H9 (cell line): ENCODE results near the gene SLC10A3. TPM values are rescaled to one million over a fixed set of nuclear protein-coding genes. Genes with fewer than 3 reads are reported as not detected.

Experiments
- DNase-seq: peaks from one replicate; pipeline ENCODE4 v3.0.0-alpha.2; 2017
- H2AFZ ChIP-seq: one replicate; pipeline ENCODE4 v1.6.1; 2013; ENCODE audit warnings: mild to moderate bottlenecking, low read length, control low read depth, moderate library complexity
- H2AK5ac ChIP-seq: 2 replicates; pipeline ENCODE4 v1.6.1; 2013; ENCODE audit warnings: low read length, control low read depth, mixed read lengths; ENCODE audit not compliant: insufficient read length
- H2BK120ac ChIP-seq: one replicate; pipeline ENCODE4 v1.6.1; 2013; ENCODE audit warnings: low read depth, mild to moderate bottlenecking, low read length, control low read depth, inconsistent platforms; ENCODE audit not compliant: poor library complexity, severe bottlenecking
- H2BK12ac ChIP-seq: 2 replicates; pipeline ENCODE4 v1.6.1; 2013; ENCODE audit warnings: low read length, control low read depth, mixed read lengths, low read depth; ENCODE audit not compliant: insufficient read length
- H2BK15ac ChIP-seq: 2 replicates; pipeline ENCODE4 v1.6.1; 2013; ENCODE audit warnings: low read depth, low read length, control low read depth
- H2BK20ac ChIP-seq: one replicate; pipeline ENCODE4 v1.6.1; 2013; ENCODE audit warnings: low read depth, mild to moderate bottlenecking, low read length, control low read depth, inconsistent platforms; ENCODE audit not compliant: poor library complexity, severe bottlenecking
- H2BK5ac ChIP-seq: 2 replicates; pipeline ENCODE4 v1.6.1; 2013; ENCODE audit warnings: low read length, control low read depth, mixed read lengths; ENCODE audit not compliant: insufficient read length
- H3K14ac ChIP-seq: 2 replicates; pipeline ENCODE4 v1.6.1; 2013; ENCODE audit warnings: low read length, control low read depth; ENCODE audit not compliant: insufficient read depth
- H3K18ac ChIP-seq: 2 replicates; pipeline ENCODE4 v1.6.1; 2013; ENCODE audit warnings: low read depth, mild to moderate bottlenecking, mixed read lengths, low read length, control low read depth; ENCODE audit not compliant: insufficient read length
- H3K23ac ChIP-seq: 2 replicates; pipeline ENCODE4 v1.6.1; 2013; ENCODE audit warnings: low read length, control low read depth, mixed read lengths, low read depth; ENCODE audit not compliant: insufficient read length
- H3K23me2 ChIP-seq: 2 replicates; pipeline ENCODE4 v1.6.1; 2013; ENCODE audit warnings: low read depth, mild to moderate bottlenecking, mixed read lengths, low read length, control low read depth; ENCODE audit not compliant: insufficient read length, poor library complexity, severe bottlenecking
- H3K27ac ChIP-seq: 2 replicates; pipeline ENCODE4 v1.5.1; 2013; ENCODE audit warnings: low read length, control low read depth, mixed read lengths, low read depth; ENCODE audit not compliant: insufficient read length
- H3K27me3 ChIP-seq: 2 replicates; pipeline ENCODE4 v1.6.1; 2013; ENCODE audit warnings: low read length, control low read depth, inconsistent platforms; ENCODE audit not compliant: insufficient read depth
- H3K4ac ChIP-seq: 2 replicates; pipeline ENCODE4 v1.6.1; 2013; ENCODE audit warnings: low read depth, mild to moderate bottlenecking, control low read depth, inconsistent platforms, low read length, moderate library complexity
- H3K4me1 ChIP-seq: 2 replicates; pipeline ENCODE4 v1.6.1; 2013; ENCODE audit warnings: low read length, control low read depth, inconsistent platforms; ENCODE audit not compliant: insufficient read depth
- H3K4me2 ChIP-seq: 2 replicates; pipeline ENCODE4 v1.6.1; 2013; ENCODE audit warnings: low read length, control low read depth, mixed read lengths; ENCODE audit not compliant: insufficient read length, insufficient read depth
- H3K56ac ChIP-seq: 2 replicates; pipeline ENCODE4 v1.6.1; 2013; ENCODE audit warnings: low read depth, mild to moderate bottlenecking, mixed read lengths, low read length, control low read depth; ENCODE audit not compliant: insufficient read length
- H3K79me1 ChIP-seq: 2 replicates; pipeline ENCODE4 v1.6.1; 2013; ENCODE audit warnings: low read depth, mild to moderate bottlenecking, moderate library complexity, low read length, control low read depth, inconsistent platforms; ENCODE audit not compliant: insufficient read depth, poor library complexity, severe bottlenecking
- H3K79me2 ChIP-seq: 2 replicates; pipeline ENCODE4 v1.6.1; 2013; ENCODE audit warnings: low read length, control low read depth, inconsistent platforms; ENCODE audit not compliant: insufficient read depth
- H3K9ac ChIP-seq: 2 replicates; pipeline ENCODE4 v1.6.1; 2013; ENCODE audit warnings: low read length, control low read depth, mixed read lengths; ENCODE audit not compliant: insufficient read length; ENCODE audit errors: extremely low read depth
- H3K9me3 ChIP-seq: one replicate; pipeline ENCODE4 v1.6.1; 2013; ENCODE audit warnings: low read depth, low read length, inconsistent platforms; ENCODE audit not compliant: control insufficient read depth
- H3T11ph ChIP-seq: one replicate; pipeline ENCODE4 v1.6.1; 2013; ENCODE audit warnings: mild to moderate bottlenecking, low read length, control low read depth, inconsistent platforms
- H4K20me1 ChIP-seq: one replicate; pipeline ENCODE4 v1.6.1; 2013; ENCODE audit not compliant: control insufficient read depth, insufficient read length, insufficient read depth
- H4K5ac ChIP-seq: 2 replicates; pipeline ENCODE4 v1.6.1; 2013; ENCODE audit warnings: low read depth, mild to moderate bottlenecking, mixed read lengths, low read length, control low read depth; ENCODE audit not compliant: insufficient read length
- H4K8ac ChIP-seq: replicated peaks from 2 replicates; pipeline ENCODE4 v1.6.1; 2013; ENCODE audit warnings: low read length, control low read depth, mixed read lengths, low read depth; ENCODE audit not compliant: insufficient read length
- H4K91ac ChIP-seq: 2 replicates; pipeline ENCODE4 v1.6.1; 2013; ENCODE audit warnings: low read depth, mild to moderate bottlenecking, moderate library complexity, mixed read lengths, low read length, control low read depth; ENCODE audit not compliant: insufficient read length
- H3K27ac Mint-ChIP-seq, 3 experiments: 2 replicates in 2 of 3; 3 replicates in 1 of 3; pipeline ENCODE4 v1.8.0; 2020 to 2021; ENCODE audit warnings: mixed read lengths in 3 of 3, mild to moderate bottlenecking in 1 of 3, moderate library complexity in 1 of 3
- H3K27me3 Mint-ChIP-seq: 2 replicates; pipeline ENCODE4 v1.8.0; 2021; ENCODE audit warnings: low read depth, mild to moderate bottlenecking, moderate library complexity, mixed read lengths
- H3K36me3 Mint-ChIP-seq, 3 experiments: 2 replicates in 2 of 3; 3 replicates in 1 of 3; pipeline ENCODE4 v1.8.0; 2020 to 2021; ENCODE audit warnings: low read depth in 3 of 3, mixed read lengths in 3 of 3; ENCODE audit not compliant: insufficient read depth in 1 of 3
- H3K4me1 Mint-ChIP-seq, 2 experiments: 2 replicates each; pipeline ENCODE4 v1.8.0; 2020; ENCODE audit warnings: mixed read lengths in 2 of 2
- H3K4me3 Mint-ChIP-seq, 2 experiments: 2 replicates in 1 of 2; 3 replicates in 1 of 2; pipeline ENCODE4 v1.8.0; 2020 to 2021; ENCODE audit warnings: mild to moderate bottlenecking in 2 of 2, mixed read lengths in 2 of 2, moderate library complexity in 1 of 2
- H3K9me3 Mint-ChIP-seq, 2 experiments: 2 replicates in 1 of 2; 3 replicates in 1 of 2; pipeline ENCODE4 v1.8.0; 2020; ENCODE audit warnings: mild to moderate bottlenecking in 2 of 2, mixed read lengths in 2 of 2, moderate library complexity in 1 of 2
- CTCF ChIP-seq: fragments of 200-600 bp; sonication (generic); conservative IDR thresholded peaks from 3 replicates; pipeline ENCODE4 v1.8.0; 2021; ENCODE audit warnings: antibody characterized with exemption, mild to moderate bottlenecking
- WGBS: extraction: QIAGEN DNeasy Blood & Tissue Kit; methylation state at CpG from one replicate; pipeline ENCODE4 v1.1.7; 2013; ENCODE audit warnings: missing lambda C conversion rate, low lambda C conversion rate, mixed read lengths; ENCODE audit not compliant: insufficient read length; ENCODE audit errors: extremely low coverage; 5-methylcytosine and 5-hydroxymethylcytosine counted together
- total RNA-seq: library from RNA; stranded (reverse); gene quantifications from 2 replicates; pipeline ENCODE4 v1.2.1, GENCODE V29; 2021

Gene SLC10A3
- total RNA-seq, 1 experiment from 2014 or later, result 8.8 TPM

DNA sequence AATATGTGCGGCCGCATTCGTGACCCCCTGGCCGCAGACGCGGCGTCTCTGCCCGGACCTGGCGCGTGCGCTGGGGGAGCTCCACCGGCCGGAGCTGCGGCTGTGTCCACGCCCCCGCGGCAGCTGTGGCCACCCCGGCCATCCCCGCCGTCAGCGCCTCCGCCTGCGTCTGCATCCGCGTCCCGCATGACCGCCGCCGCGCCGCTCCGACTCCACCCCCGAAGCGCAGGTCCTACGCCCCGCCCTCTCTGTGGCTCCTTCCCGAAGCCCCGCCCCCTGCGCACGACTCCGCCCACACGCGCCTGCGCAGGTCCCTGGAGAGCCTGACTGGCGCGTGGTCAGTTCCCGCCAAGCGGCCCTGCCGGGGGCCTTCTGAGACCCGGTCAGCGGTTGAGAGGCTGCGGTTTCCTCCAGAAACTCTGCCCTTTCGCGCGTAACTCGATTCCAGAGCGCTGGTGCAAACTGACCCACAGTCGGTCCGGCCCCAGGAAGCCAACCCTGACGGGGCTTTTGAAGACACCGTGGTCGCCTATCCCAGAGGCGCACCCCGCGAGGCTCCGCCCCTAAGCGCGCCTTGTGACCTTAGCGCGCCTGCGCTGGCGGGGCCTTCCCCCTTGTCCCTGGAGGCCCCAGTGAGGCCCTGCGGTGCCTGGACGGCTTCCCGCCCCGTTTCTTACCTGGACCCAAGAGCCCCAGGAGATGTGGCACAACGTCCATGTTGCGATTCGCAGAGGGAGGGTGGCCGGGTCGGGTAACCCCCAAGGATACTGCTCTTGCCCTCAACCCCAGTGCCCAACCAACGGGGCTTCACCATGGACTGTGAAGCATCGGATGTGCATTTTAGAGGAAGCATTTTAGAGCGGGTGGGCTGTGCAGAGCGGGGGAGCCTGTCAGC, 11.5 kb downstream of the SLC10A3 start, which contains the start of gene LAGE3:
Gene LAGE3, minus strand, starts transcription at position 554 of the 895 bp plus-strand sequence. Its CDS starts 366 bp downstream, at position 188.
- no peak within 1 kb of the TSS for H4K91ac ChIP-seq
- H3K9ac ChIP-seq, result no peak within 1 kb of the TSS
- H3K4ac ChIP-seq, result no peak within 1 kb of the TSS
- Mint-ChIP-seq H3K9me3 (peaks cover 70 to 90% of the 10 kb centered on the region in 2 experiments), H3K27me3 (peaks cover 15% of the 10 kb centered on the region), H3K4me1 (peaks cover 6 to 13% of the 10 kb centered on the region in 2 experiments), H3K36me3 (peaks cover 12 to 30% (median 26%) of the 10 kb centered on the region in 3 experiments), H3K4me3 (peak within 1 kb of the TSS; percentile 74 to 86), H3K27ac (peak within 1 kb of the TSS in 1 of 3 experiments; percentile 87; a peak in 2 of 7 replicates)
- peak; percentile 89 for DNase-seq
- no peak within 1 kb of the TSS for H4K5ac ChIP-seq
- peak within 1 kb of the TSS; percentile 60 for H3K4me2 ChIP-seq
- no peak within 1 kb of the TSS for H2AFZ ChIP-seq
- no peak within 1 kb of the TSS for H3K27ac ChIP-seq
- H3K56ac ChIP-seq, result no peak within 1 kb of the TSS
- H4K8ac ChIP-seq, result no peak within 1 kb of the TSS
- H3T11ph ChIP-seq, result no peak within 1 kb of the TSS
- WGBS, result no CpG with 5 or more reads among the region's 85 CpGs
- H2BK15ac ChIP-seq, result no peak within 1 kb of the TSS
- H3K14ac ChIP-seq, result peak within 1 kb of the TSS; percentile 91; the same call in 1 of the 2 replicates
- H3K9me3 ChIP-seq, result peaks cover 23% of the 10 kb centered on the region
- H3K79me2 ChIP-seq, result no peaks in the 10 kb centered on the region
- no peaks in the 10 kb centered on the region for H3K79me1 ChIP-seq
- no peak within 1 kb of the TSS for H2BK20ac ChIP-seq
- H2BK5ac ChIP-seq, result no peak within 1 kb of the TSS
- peak within 1 kb of the TSS; percentile 83 for H3K18ac ChIP-seq
- H3K27me3 ChIP-seq, result no peaks in the 10 kb centered on the region
- H2BK12ac ChIP-seq, result no peak within 1 kb of the TSS
- H3K23ac ChIP-seq, result no peak within 1 kb of the TSS
- no peak within 1 kb of the TSS for H2BK120ac ChIP-seq
- no peak for TF ChIP-seq CTCF
- H2AK5ac ChIP-seq, result no peak within 1 kb of the TSS
- H4K20me1 ChIP-seq, result no peaks in the 10 kb centered on the region
- H3K23me2 ChIP-seq, result peaks cover 4% of the 10 kb centered on the region
- no peaks in the 10 kb centered on the region for H3K4me1 ChIP-seq
